ENCODE measurements around the gene PLA2G10.

GRCh38 chr16:14672403-14672971, 21.6 kb downstream of the PLA2G10 start:
- TF ChIP-seq POLR2A (IDR thresholded peaks at IDR 0.05; ENCODE audit: low read depth, low read length) (no peak), POLR2AphosphoS5 (IDR thresholded peaks at IDR 0.05; ENCODE audit: low read depth, low read length) (no peak)

Data from GM12892 (cell line).